DOHH2 (cell line): ENCODE measurements around the gene PDE11A.

Source experiments
- EZH2phosphoT487 ChIP-seq: fragments of 200-600 bp; sonication (generic); IDR thresholded peaks from 2 replicates; pipeline ENCODE4 v1.6.1; 2017; ENCODE audit warnings: borderline replicate concordance, mild to moderate bottlenecking, antibody characterized with exemption, low read length, moderate library complexity, mixed read lengths
- TF ChIP-seq, protein P1 (sequence below): fragments of 200-600 bp; sonication (generic); IDR thresholded peaks from one replicate; pipeline ENCODE4 v1.5.1; 2014; ENCODE audit warnings: antibody characterized with exemption, mild to moderate bottlenecking, low read depth, low read length; ENCODE audit not compliant: poor library complexity, severe bottlenecking

DNA sequence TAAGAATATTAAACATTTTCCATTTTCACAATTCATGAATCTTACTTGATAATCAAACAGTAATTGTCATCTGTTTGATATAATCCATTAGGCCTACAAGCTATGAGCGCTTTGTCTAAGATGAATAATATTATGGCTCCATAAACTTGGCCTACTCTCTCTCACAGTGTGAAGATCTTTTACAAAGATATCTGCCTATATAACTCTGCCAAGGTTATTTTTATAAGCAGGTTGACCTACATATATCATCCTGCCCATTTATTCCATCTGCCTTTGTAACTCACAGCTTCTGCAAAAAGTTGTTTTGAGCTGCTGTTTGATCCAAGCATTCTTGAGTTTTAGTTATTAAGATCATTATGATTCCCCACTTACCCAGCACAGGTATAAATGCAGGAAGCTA lies 158.3 kb downstream of the PDE11A start:
- no peak for TF ChIP-seq EZH2phosphoT487
- TF ChIP-seq, protein P1, sequence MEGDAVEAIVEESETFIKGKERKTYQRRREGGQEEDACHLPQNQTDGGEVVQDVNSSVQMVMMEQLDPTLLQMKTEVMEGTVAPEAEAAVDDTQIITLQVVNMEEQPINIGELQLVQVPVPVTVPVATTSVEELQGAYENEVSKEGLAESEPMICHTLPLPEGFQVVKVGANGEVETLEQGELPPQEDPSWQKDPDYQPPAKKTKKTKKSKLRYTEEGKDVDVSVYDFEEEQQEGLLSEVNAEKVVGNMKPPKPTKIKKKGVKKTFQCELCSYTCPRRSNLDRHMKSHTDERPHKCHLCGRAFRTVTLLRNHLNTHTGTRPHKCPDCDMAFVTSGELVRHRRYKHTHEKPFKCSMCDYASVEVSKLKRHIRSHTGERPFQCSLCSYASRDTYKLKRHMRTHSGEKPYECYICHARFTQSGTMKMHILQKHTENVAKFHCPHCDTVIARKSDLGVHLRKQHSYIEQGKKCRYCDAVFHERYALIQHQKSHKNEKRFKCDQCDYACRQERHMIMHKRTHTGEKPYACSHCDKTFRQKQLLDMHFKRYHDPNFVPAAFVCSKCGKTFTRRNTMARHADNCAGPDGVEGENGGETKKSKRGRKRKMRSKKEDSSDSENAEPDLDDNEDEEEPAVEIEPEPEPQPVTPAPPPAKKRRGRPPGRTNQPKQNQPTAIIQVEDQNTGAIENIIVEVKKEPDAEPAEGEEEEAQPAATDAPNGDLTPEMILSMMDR, result no peak
